Neutrophil (primary cell): Measurements from ENCODE around the gene ASIC1.

ENCODE experiments used
- H3K27ac ChIP-seq: fragments of 200-600 bp; sonication (generic); 2 replicates; pipeline ENCODE4 v1.5.1; 2016; ENCODE audit warnings: mild to moderate bottlenecking, moderate library complexity
- H3K27me3 ChIP-seq: fragments of 200-600 bp; sonication (generic); 2 replicates; pipeline ENCODE4 v1.6.0; 2016; ENCODE audit warnings: mild to moderate bottlenecking
- H3K36me3 ChIP-seq: fragments of 200-600 bp; sonication (generic); 2 replicates; pipeline ENCODE4 v1.5.1; 2017
- H3K4me1 ChIP-seq, 2 experiments: fragments of 200-600 bp in 1 of 2; sonication (generic) in 1 of 2; 1 replicate in 1 of 2; 2 replicates in 1 of 2; pipeline versions ENCODE4 v1.5.1 to v1.6.1; 2013 to 2016; ENCODE audit warnings: low read depth in 1 of 2, low read length in 1 of 2, mild to moderate bottlenecking in 1 of 2, moderate library complexity in 1 of 2; ENCODE audit not compliant: control insufficient read depth in 1 of 2, insufficient read depth in 1 of 2
- H3K4me3 ChIP-seq, 2 experiments: fragments of 200-600 bp in 1 of 2; sonication (generic) in 1 of 2; 1 replicate in 1 of 2; 2 replicates in 1 of 2; pipeline ENCODE4 v1.5.1; 2013 to 2016; ENCODE audit warnings: low read depth in 1 of 2, low read length in 1 of 2, mild to moderate bottlenecking in 1 of 2, moderate library complexity in 1 of 2
- H3K9me3 ChIP-seq: fragments of 200-600 bp; sonication (generic); 2 replicates; pipeline ENCODE4 v1.5.1; 2016
- TF ChIP-seq, protein P1 (sequence below): fragments of 200-600 bp; sonication (generic); IDR thresholded peaks from 2 replicates; pipeline ENCODE4 v1.5.1; 2016; ENCODE audit warnings: antibody characterized with exemption

The ASIC1 gene

DNA sequence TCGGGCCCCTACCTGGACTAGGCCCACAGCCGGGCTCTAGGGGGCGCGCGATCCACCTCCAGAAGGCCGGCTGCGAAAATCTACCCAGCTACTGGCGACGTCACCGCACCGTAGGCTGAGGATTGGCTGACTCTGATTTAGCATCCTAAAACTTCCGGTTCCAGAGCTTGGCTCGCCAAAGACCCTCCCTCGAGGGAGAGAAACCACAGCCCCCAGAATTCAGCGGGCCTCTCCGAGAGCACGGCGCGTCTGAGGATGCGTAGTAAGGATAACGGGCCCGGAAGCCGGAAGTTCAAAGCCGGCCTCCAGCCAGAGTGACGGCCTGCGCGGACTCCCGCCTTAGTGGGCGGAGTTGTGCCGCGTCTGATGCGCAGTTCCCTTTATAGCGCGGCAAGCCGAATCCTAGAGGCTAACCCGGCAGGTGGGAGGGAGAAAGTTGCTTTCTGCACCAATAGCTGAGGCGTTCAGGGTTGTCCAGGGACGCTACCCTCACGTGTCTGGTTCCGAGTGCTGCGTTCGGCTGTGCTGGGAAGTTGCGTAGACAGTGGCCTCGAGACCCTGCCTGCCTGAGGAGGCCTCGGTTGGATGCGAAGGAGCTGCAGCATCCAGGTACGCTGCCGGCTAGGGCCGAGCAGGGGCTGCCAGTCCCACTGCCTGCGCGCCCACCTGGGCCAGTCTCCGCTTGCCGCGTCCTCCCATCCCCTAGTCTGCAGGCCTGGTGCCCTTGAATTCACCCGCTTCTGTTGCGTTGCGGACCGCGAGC is 54.5 kb downstream of the ASIC1 start, which contains the start of gene COX14:
COX14 (plus strand) TSS at position 544 of the 763 bp plus-strand sequence. CDS start 7,808 bp downstream, outside the sequence.
- H3K36me3 ChIP-seq = peaks cover 9% of the 10 kb centered on the region
- TF ChIP-seq, protein P1, sequence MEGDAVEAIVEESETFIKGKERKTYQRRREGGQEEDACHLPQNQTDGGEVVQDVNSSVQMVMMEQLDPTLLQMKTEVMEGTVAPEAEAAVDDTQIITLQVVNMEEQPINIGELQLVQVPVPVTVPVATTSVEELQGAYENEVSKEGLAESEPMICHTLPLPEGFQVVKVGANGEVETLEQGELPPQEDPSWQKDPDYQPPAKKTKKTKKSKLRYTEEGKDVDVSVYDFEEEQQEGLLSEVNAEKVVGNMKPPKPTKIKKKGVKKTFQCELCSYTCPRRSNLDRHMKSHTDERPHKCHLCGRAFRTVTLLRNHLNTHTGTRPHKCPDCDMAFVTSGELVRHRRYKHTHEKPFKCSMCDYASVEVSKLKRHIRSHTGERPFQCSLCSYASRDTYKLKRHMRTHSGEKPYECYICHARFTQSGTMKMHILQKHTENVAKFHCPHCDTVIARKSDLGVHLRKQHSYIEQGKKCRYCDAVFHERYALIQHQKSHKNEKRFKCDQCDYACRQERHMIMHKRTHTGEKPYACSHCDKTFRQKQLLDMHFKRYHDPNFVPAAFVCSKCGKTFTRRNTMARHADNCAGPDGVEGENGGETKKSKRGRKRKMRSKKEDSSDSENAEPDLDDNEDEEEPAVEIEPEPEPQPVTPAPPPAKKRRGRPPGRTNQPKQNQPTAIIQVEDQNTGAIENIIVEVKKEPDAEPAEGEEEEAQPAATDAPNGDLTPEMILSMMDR = peak; percentile 97
- no peaks in the 10 kb centered on the region for H3K9me3 ChIP-seq
- H3K27me3 ChIP-seq = no peaks in the 10 kb centered on the region
- peak within 1 kb of the TSS; percentile 84 to 91 for H3K4me3 ChIP-seq
- H3K4me1 ChIP-seq = peaks cover 10 to 17% of the 10 kb centered on the region in 2 experiments
- H3K27ac ChIP-seq = peak within 1 kb of the TSS; percentile 91

DNA sequence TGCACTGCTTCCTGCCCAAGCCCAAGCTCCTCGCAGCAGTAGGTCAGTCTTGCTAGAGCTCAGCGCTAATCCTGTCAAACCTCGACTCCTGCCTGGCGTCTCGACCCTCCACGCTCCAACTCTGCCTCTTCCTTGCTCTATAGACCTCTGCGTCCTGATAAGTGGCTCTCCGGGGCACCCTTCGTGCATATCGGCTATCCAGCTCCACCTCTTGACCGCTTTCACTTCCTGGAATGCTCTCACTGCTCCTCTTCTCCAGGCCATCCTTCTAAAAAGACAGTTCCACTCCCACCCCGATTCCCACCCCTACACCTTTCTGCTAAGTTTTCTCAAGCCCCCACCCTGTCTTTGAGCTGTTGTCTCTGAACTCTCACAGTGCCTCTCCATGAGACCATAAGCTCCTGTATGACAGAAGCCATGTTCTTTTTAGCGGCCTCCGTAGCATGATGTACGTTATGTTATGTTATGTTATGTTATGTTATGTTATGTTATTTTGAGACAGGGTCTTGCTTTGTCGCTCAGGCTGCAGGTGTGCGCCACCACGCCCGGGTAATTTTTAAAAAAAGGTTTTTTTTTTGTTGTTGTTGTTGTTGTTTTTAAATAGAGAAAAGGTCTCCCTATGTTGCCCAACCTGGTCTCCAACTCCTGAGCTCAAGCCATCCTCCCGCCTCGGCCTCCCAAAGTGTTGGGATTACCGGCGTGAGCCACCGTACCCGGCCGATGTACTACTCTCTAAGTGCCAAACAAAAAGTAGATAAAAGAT is 55.2 kb downstream of the ASIC1 start:
- TF ChIP-seq, protein P1 = no peak
- peaks cover 10 to 17% of the 10 kb centered on the region in 2 experiments for H3K4me1 ChIP-seq

DNA sequence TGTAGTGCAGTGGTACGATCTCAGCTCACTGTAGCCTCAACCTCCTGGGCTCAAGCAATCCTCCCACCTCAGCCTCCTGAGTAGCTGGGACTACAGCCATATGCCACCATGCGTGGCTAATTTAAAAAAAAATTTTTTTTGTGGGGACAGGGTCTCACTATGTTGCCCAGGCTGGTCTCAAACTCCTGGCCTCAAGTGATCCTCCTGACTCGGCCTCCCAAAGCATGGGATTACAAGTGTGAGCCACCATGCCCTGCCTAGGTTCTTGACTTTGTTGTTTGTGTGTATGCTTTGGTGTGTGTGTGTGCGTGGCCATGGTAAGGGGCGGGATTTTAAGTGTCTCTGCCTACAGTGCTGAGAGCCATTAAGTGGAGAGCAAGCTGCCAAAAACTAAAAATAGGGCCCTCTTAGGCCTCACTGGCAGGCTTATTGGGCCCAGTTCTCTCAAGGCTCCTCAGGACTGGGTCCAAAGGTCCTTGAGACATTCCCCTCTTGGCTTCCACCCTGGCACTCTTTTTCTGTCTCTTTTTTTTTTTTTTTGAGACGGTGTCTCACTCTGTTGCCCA is 59.7 kb downstream of the ASIC1 start:
- peaks cover 43% of the 10 kb centered on the region for H3K36me3 ChIP-seq
- H3K27me3 ChIP-seq = no peaks in the 10 kb centered on the region
- no peaks in the 10 kb centered on the region for H3K9me3 ChIP-seq
- peaks cover 0 to 10% of the 10 kb centered on the region in 2 experiments for H3K4me1 ChIP-seq
- TF ChIP-seq, protein P1 = no peak
- H3K27ac ChIP-seq = no peak overlapping the region
- no peak overlapping the region for H3K4me3 ChIP-seq

More for the DNA sequence above, 55.2 kb downstream of the ASIC1 start:
- Histone ChIP-seq H3K4me3 (peak overlapping the region; percentile 84 to 91), H3K9me3 (no peaks in the 10 kb centered on the region), H3K27ac (peak overlapping the region; percentile 91), H3K27me3 (no peaks in the 10 kb centered on the region), H3K36me3 (peaks cover 9% of the 10 kb centered on the region)

- Histone ChIP-seq H3K36me3 (peaks cover 54% of the 10 kb centered on the region), H3K27ac (no peak overlapping the region), H3K4me3 (no peak overlapping the region), H3K27me3 (no peaks in the 10 kb centered on the region), H3K4me1 (no peaks in the 10 kb centered on the region), H3K9me3 (no peaks in the 10 kb centered on the region)
- TF ChIP-seq, protein P1 = no peak
These were observed 62.0 kb downstream of the ASIC1 start for GRCh38 chr12:50119387-50119786.

- H3K4me1 ChIP-seq = no peaks in the 10 kb centered on the region
- TF ChIP-seq, protein P1 = no peak
- no peaks in the 10 kb centered on the region for H3K27me3 ChIP-seq
- no peaks in the 10 kb centered on the region for H3K9me3 ChIP-seq
- H3K4me3 ChIP-seq = no peak overlapping the region
- peaks cover 54% of the 10 kb centered on the region for H3K36me3 ChIP-seq
- H3K27ac ChIP-seq = no peak overlapping the region
These were observed 63.1 kb downstream of the ASIC1 start for GRCh38 chr12:50120521-50120920.
